HTERT RPE-1 (cell line): ENCODE measurements around the gene KANSL2.
"Not testable (repeated sequence)": the region's sequence is repeated elsewhere in the genome, so short reads cannot be mapped to it uniquely, and the experiment has no call there.

Experiments
- in situ Hi-C: fragments of 300-500 bp; cut with MboI; formaldehyde crosslinking; loops from 4 replicates; pipeline ENCODE4 v1.14.3; 2020; ENCODE audit warnings: low sequenced_read_pairs

Gene KANSL2

GRCh38 chr12:48681710-48682532 lies at the start of gene KANSL2:
TSS of gene KANSL2 (minus strand) at chr12:48682238. CDS start at chr12:48681632, 606 bp downstream.
- in situ Hi-C loops = no loop called here

GRCh38 chr12:48728807-48729206 lies 46.8 kb upstream of the KANSL2 start:
- in situ Hi-C loops = no loop called here

- in situ Hi-C loops = not testable (repeated sequence)
Observed at GRCh38 chr12:48720737-48721136, 38.7 kb upstream of the KANSL2 start.

- in situ Hi-C loops = not testable (repeated sequence)
Observed at GRCh38 chr12:48720171-48720570, 38.1 kb upstream of the KANSL2 start.

- in situ Hi-C loops = not testable (repeated sequence)
Observed at GRCh38 chr12:48719002-48719401, 37.0 kb upstream of the KANSL2 start.

GRCh38 chr12:48717252-48717695 lies 35.2 kb upstream of the KANSL2 start:
- in situ Hi-C loops = no loop called here

GRCh38 chr12:48716493-48717251 lies 34.6 kb upstream of the KANSL2 start, which contains the start of gene CCNT1:
TSS of gene CCNT1 (minus strand) at chr12:48716707. CDS start at chr12:48716675, 32 bp downstream.
- in situ Hi-C loops = no loop called here

GRCh38 chr12:48716168-48716492 lies 34.1 kb upstream of the KANSL2 start:
- in situ Hi-C loops = no loop called here

- in situ Hi-C loops = no loop called here
Observed at GRCh38 chr12:48712209-48712608, 30.2 kb upstream of the KANSL2 start.

GRCh38 chr12:48698822-48699221 lies 16.8 kb upstream of the KANSL2 start:
- in situ Hi-C loops = not testable (repeated sequence)

- in situ Hi-C loops = no loop called here
Observed at GRCh38 chr12:48696626-48697025, 14.6 kb upstream of the KANSL2 start.

- in situ Hi-C loops = no loop called here
Observed at GRCh38 chr12:48695859-48696258, 13.8 kb upstream of the KANSL2 start.

GRCh38 chr12:48694038-48694437 lies 12.0 kb upstream of the KANSL2 start:
- in situ Hi-C loops = no loop called here

- in situ Hi-C loops = no loop called here
Observed at GRCh38 chr12:48693572-48693971, 11.5 kb upstream of the KANSL2 start.

GRCh38 chr12:48691826-48692487 lies 9.9 kb upstream of the KANSL2 start:
- in situ Hi-C loops = no loop called here

- in situ Hi-C loops = no loop called here
Observed at GRCh38 chr12:48690990-48691389, 9.0 kb upstream of the KANSL2 start.

- in situ Hi-C loops = no loop called here
Observed at GRCh38 chr12:48690436-48690835, 8.4 kb upstream of the KANSL2 start.

GRCh38 chr12:48688836-48689235 lies 6.8 kb upstream of the KANSL2 start:
- in situ Hi-C loops = no loop called here

GRCh38 chr12:48687592-48687991 lies 5.6 kb upstream of the KANSL2 start:
- in situ Hi-C loops = no loop called here

GRCh38 chr12:48686615-48687334 lies 4.7 kb upstream of the KANSL2 start:
- in situ Hi-C loops = no loop called here
